ENCODE measurements around the gene TM7SF2. TPM values are rescaled to one million over a fixed set of nuclear protein-coding genes. Genes with fewer than 3 reads are reported as not detected.

Gene TM7SF2
- total and polyA plus RNA-seq, 2 of the 13 experiments (the other 11 are each of a cell fraction or from before 2014, with no cell fraction given): 56.0 to 66.9 TPM

DNA sequence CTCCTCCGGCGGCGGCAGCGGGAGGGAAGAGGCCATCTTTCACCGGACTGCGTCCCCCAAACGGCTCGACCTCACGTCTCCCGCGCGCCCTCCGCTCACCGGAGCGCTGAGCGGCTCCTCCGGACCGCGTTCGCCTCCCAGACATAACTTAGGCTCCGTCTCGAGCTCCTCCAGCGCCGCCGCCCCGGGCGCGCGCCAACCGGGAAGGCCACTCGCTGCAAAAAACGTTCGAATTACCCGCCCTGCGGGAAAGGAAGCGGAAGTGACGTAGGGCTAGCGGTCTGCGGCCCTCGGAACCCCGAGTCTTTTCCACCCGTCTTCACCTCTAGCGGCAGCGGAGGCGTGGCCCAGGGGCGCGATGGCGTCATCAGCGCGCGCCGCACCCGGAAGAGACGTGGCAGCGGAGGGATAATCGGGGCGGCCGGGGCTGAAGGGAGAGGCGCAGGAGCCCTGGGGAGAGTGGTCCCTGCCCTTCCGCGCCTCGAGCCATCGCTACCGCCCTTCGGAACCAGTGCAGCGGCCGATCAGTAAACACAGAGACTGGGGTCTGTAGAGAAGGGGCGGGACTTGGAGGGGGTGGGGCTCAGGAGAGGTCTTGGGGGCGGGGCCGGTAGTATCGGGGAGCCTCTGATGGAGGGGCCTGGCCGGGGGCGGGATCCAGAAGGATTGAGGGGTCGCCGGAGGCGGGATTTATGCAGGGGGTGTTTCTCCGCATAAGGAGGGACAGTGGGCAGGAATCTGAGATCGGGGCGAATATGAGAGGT, 27.7 kb upstream of the TM7SF2 start, which contains the start of the genes CDCA5 and ZFPL1 (continued):
- TF ChIP-seq, protein P1, sequence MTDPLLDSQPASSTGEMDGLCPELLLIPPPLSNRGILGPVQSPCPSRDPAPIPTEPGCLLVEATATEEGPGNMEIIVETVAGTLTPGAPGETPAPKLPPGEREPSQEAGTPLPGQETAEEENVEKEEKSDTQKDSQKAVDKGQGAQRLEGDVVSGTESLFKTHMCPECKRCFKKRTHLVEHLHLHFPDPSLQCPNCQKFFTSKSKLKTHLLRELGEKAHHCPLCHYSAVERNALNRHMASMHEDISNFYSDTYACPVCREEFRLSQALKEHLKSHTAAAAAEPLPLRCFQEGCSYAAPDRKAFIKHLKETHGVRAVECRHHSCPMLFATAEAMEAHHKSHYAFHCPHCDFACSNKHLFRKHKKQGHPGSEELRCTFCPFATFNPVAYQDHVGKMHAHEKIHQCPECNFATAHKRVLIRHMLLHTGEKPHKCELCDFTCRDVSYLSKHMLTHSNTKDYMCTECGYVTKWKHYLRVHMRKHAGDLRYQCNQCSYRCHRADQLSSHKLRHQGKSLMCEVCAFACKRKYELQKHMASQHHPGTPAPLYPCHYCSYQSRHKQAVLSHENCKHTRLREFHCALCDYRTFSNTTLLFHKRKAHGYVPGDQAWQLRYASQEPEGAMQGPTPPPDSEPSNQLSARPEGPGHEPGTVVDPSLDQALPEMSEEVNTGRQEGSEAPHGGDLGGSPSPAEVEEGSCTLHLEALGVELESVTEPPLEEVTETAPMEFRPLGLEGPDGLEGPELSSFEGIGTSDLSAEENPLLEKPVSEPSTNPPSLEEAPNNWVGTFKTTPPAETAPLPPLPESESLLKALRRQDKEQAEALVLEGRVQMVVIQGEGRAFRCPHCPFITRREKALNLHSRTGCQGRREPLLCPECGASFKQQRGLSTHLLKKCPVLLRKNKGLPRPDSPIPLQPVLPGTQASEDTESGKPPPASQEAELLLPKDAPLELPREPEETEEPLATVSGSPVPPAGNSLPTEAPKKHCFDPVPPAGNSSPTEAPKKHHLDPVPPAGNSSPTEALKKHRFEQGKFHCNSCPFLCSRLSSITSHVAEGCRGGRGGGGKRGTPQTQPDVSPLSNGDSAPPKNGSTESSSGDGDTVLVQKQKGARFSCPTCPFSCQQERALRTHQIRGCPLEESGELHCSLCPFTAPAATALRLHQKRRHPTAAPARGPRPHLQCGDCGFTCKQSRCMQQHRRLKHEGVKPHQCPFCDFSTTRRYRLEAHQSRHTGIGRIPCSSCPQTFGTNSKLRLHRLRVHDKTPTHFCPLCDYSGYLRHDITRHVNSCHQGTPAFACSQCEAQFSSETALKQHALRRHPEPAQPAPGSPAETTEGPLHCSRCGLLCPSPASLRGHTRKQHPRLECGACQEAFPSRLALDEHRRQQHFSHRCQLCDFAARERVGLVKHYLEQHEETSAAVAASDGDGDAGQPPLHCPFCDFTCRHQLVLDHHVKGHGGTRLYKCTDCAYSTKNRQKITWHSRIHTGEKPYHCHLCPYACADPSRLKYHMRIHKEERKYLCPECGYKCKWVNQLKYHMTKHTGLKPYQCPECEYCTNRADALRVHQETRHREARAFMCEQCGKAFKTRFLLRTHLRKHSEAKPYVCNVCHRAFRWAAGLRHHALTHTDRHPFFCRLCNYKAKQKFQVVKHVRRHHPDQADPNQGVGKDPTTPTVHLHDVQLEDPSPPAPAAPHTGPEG (CRISPR knock-in tag; IDR thresholded peaks at IDR 0.05): no peak
- TF ChIP-seq ZFP41 (CRISPR knock-in tag; IDR thresholded peaks at IDR 0.05; ENCODE audit: borderline replicate concordance) (peak; percentile 77; the same call in 1 of the 2 replicates), BHLHE40 (IDR thresholded peaks at IDR 0.05; ENCODE audit: low read length) (0 out of 2 replicates have a peak, but pooled peaks have one; percentile 32), TBP (CRISPR knock-in tag; IDR thresholded peaks at IDR 0.05) (no peak), HDAC2 (CRISPR knock-in tag; IDR thresholded peaks at IDR 0.05) (peak; percentile 92), EHMT2 (IDR thresholded peaks at IDR 0.05; ENCODE audit: borderline replicate concordance, low read depth, low read length) (no peak), TBX2 (CRISPR knock-in tag; IDR thresholded peaks at IDR 0.05; ENCODE audit: borderline replicate concordance) (peak; percentile 61; the same call in 1 of the 2 replicates), PCBP1 (IDR thresholded peaks at IDR 0.05; ENCODE audit: borderline replicate concordance, low read depth, low read length) (0 out of 2 replicates have a peak, but pooled peaks have one; percentile 81), NR1H2 (CRISPR knock-in tag; IDR thresholded peaks at IDR 0.05; ENCODE audit: borderline replicate concordance, low read depth) (no peak)
- TF ChIP-seq, protein P2, sequence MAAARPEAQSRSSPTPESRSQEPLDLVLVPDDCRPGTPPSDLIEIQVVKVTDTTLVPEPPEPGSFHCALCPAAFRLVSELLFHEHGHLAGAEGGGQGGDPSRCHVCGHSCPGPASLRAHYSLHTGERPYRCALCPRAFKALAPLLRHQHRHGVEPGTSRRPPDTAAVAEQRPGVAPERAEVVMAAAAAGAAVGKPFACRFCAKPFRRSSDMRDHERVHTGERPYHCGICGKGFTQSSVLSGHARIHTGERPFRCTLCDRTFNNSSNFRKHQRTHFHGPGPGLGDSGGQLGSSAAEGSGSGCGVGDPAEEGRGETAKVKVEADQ (CRISPR knock-in tag; IDR thresholded peaks at IDR 0.05; ENCODE audit: borderline replicate concordance): peak; percentile 25; the same call in 1 of the 2 replicates
- TF ChIP-seq, protein P3, sequence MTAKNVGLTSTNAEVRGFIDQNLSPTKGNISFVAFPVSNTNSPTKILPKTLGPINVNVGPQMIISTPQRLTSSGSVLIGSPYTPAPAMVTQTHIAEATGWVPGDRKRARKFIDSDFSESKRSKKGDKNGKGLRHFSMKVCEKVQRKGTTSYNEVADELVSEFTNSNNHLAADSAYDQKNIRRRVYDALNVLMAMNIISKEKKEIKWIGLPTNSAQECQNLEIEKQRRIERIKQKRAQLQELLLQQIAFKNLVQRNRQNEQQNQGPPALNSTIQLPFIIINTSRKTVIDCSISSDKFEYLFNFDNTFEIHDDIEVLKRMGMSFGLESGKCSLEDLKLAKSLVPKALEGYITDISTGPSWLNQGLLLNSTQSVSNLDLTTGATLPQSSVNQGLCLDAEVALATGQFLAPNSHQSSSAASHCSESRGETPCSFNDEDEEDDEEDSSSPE (CRISPR knock-in tag; IDR thresholded peaks at IDR 0.05): peak; percentile 100
- TF ChIP-seq, protein P4, sequence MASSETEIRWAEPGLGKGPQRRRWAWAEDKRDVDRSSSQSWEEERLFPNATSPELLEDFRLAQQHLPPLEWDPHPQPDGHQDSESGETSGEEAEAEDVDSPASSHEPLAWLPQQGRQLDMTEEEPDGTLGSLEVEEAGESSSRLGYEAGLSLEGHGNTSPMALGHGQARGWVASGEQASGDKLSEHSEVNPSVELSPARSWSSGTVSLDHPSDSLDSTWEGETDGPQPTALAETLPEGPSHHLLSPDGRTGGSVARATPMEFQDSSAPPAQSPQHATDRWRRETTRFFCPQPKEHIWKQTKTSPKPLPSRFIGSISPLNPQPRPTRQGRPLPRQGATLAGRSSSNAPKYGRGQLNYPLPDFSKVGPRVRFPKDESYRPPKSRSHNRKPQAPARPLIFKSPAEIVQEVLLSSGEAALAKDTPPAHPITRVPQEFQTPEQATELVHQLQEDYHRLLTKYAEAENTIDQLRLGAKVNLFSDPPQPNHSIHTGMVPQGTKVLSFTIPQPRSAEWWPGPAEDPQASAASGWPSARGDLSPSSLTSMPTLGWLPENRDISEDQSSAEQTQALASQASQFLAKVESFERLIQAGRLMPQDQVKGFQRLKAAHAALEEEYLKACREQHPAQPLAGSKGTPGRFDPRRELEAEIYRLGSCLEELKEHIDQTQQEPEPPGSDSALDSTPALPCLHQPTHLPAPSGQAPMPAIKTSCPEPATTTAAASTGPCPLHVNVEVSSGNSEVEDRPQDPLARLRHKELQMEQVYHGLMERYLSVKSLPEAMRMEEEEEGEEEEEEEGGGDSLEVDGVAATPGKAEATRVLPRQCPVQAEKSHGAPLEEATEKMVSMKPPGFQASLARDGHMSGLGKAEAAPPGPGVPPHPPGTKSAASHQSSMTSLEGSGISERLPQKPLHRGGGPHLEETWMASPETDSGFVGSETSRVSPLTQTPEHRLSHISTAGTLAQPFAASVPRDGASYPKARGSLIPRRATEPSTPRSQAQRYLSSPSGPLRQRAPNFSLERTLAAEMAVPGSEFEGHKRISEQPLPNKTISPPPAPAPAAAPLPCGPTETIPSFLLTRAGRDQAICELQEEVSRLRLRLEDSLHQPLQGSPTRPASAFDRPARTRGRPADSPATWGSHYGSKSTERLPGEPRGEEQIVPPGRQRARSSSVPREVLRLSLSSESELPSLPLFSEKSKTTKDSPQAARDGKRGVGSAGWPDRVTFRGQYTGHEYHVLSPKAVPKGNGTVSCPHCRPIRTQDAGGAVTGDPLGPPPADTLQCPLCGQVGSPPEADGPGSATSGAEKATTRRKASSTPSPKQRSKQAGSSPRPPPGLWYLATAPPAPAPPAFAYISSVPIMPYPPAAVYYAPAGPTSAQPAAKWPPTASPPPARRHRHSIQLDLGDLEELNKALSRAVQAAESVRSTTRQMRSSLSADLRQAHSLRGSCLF (CRISPR knock-in tag; IDR thresholded peaks at IDR 0.05; ENCODE audit: borderline replicate concordance): no peak
- TF ChIP-seq, protein P5, sequence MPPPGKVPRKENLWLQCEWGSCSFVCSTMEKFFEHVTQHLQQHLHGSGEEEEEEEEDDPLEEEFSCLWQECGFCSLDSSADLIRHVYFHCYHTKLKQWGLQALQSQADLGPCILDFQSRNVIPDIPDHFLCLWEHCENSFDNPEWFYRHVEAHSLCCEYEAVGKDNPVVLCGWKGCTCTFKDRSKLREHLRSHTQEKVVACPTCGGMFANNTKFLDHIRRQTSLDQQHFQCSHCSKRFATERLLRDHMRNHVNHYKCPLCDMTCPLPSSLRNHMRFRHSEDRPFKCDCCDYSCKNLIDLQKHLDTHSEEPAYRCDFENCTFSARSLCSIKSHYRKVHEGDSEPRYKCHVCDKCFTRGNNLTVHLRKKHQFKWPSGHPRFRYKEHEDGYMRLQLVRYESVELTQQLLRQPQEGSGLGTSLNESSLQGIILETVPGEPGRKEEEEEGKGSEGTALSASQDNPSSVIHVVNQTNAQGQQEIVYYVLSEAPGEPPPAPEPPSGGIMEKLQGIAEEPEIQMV (CRISPR knock-in tag; IDR thresholded peaks at IDR 0.05; ENCODE audit: low read depth): no peak; the same call in 1 of the 2 replicates

Measured in HepG2 (cell line).